Epithelial cell of esophagus (primary cell): ENCODE data around the gene EDRF1.
A peak's percentile ranks its signal among the peaks of the same experiment; 100 is the strongest.

Experiments
- DNase-seq: peaks from one replicate; pipeline ENCODE4 v3.0.0; 2010; ENCODE audit warnings: low read depth
- H3K4me3 ChIP-seq: 2 replicates; pipeline ENCODE4 v1.5.1; 2011; ENCODE audit warnings: mild to moderate bottlenecking, low read length, control low read depth
- CTCF ChIP-seq: IDR thresholded peaks from 2 replicates; pipeline ENCODE4 v1.5.1; 2011; ENCODE audit warnings: low read depth, mild to moderate bottlenecking, low read length, control low read depth, inconsistent platforms; ENCODE audit not compliant: insufficient read depth; ENCODE audit errors: missing control alignments

EDRF1 gene

GRCh38 chr10:125747417-125747816, 27.9 kb downstream of the EDRF1 start:
- DNase-seq = no peak
- H3K4me3 ChIP-seq = no peak overlapping the region
- no peak for TF ChIP-seq CTCF

- DNase-seq = no peak
- no peak for TF ChIP-seq CTCF
- no peak overlapping the region for H3K4me3 ChIP-seq
Measured at GRCh38 chr10:125756196-125756595, 36.7 kb downstream of the EDRF1 start.

- TF ChIP-seq CTCF = no peak
- no peak overlapping the region for H3K4me3 ChIP-seq
- DNase-seq = no peak
Measured at GRCh38 chr10:125756853-125757487, 37.5 kb downstream of the EDRF1 start.

- DNase-seq = no peak
- no peak overlapping the region for H3K4me3 ChIP-seq
- TF ChIP-seq CTCF = no peak
Measured at GRCh38 chr10:125757742-125758141, 38.2 kb downstream of the EDRF1 start.

GRCh38 chr10:125761961-125762360, 42.5 kb downstream of the EDRF1 start:
- DNase-seq = no peak
- TF ChIP-seq CTCF = no peak

GRCh38 chr10:125762692-125763648, 43.5 kb downstream of the EDRF1 start:
- no peak overlapping the region for H3K4me3 ChIP-seq
- peak; percentile 53 for DNase-seq
- TF ChIP-seq CTCF = no peak

More at GRCh38 chr10:125761961-125762360, 42.5 kb downstream of the EDRF1 start:
- no peak overlapping the region for H3K4me3 ChIP-seq
